Neuronal stem cell (in vitro differentiated cells): ENCODE measurements around the gene LVRN.
A peak's percentile ranks its signal among the peaks of the same experiment; 100 is the strongest.

Experiments
- DNase-seq: peaks from one replicate; pipeline ENCODE4 v3.0.0-alpha.2; 2013; ENCODE audit warnings: low spot score
- H2AFZ ChIP-seq: one replicate; pipeline ENCODE4 v1.6.1; 2013; ENCODE audit warnings: mild to moderate bottlenecking, low read length, inconsistent platforms
- H2AK5ac ChIP-seq: 2 replicates; pipeline ENCODE4 v1.6.1; 2013; ENCODE audit warnings: low read depth, mild to moderate bottlenecking, inconsistent platforms, low read length, moderate library complexity, mixed read lengths
- H2BK120ac ChIP-seq: 2 replicates; pipeline ENCODE4 v1.6.1; 2013; ENCODE audit warnings: low read depth, mild to moderate bottlenecking, inconsistent platforms, low read length, moderate library complexity, mixed read lengths
- H2BK12ac ChIP-seq: one replicate; pipeline ENCODE4 v1.6.1; 2013; ENCODE audit warnings: low read length, inconsistent platforms
- H2BK15ac ChIP-seq: 2 replicates; pipeline ENCODE4 v1.6.1; 2013; ENCODE audit warnings: mild to moderate bottlenecking, low read length, inconsistent platforms, mixed read lengths
- H2BK5ac ChIP-seq: one replicate; pipeline ENCODE4 v1.6.1; 2013; ENCODE audit warnings: inconsistent platforms, mild to moderate bottlenecking, low read length, moderate library complexity
- H3K14ac ChIP-seq: one replicate; pipeline ENCODE4 v1.6.1; 2013; ENCODE audit warnings: low read length, inconsistent platforms
- H3K18ac ChIP-seq: 2 replicates; pipeline ENCODE4 v1.6.1; 2013; ENCODE audit warnings: low read length, inconsistent platforms
- H3K23ac ChIP-seq: 2 replicates; pipeline ENCODE4 v1.6.1; 2013; ENCODE audit warnings: low read depth, mild to moderate bottlenecking, mixed read lengths, low read length, inconsistent platforms; ENCODE audit not compliant: poor library complexity
- H3K27ac ChIP-seq: replicated peaks from 3 replicates; pipeline ENCODE4 v1.5.1; 2013; ENCODE audit warnings: low read length, inconsistent platforms
- H3K27me3 ChIP-seq, 3 experiments: 2 replicates each; pipeline ENCODE4 v1.6.1; 2013; ENCODE audit warnings: low read length in 3 of 3, mild to moderate bottlenecking in 2 of 3, inconsistent platforms in 1 of 3, low read depth in 1 of 3, mixed read lengths in 1 of 3, moderate library complexity in 1 of 3; ENCODE audit not compliant: control insufficient read depth in 3 of 3, insufficient read depth in 3 of 3
- H3K36me3 ChIP-seq, 2 donors: replicated peaks in 1 of 2; 2 replicates each; pipeline ENCODE4 v1.6.1; 2013; ENCODE audit warnings: low read length in 2 of 2; ENCODE audit not compliant: control insufficient read depth in 2 of 2, insufficient read depth in 2 of 2
- H3K4ac ChIP-seq: 2 replicates; pipeline ENCODE4 v1.6.1; 2013; ENCODE audit warnings: inconsistent platforms, mild to moderate bottlenecking, low read length, moderate library complexity
- H3K4me1 ChIP-seq, 2 donors: 1 replicate in 1 of 2; 2 replicates in 1 of 2; pipeline ENCODE4 v1.6.1; 2013; ENCODE audit warnings: low read length in 2 of 2, low read depth in 1 of 2; ENCODE audit not compliant: control insufficient read depth in 2 of 2, insufficient read depth in 1 of 2
- H3K4me2 ChIP-seq: one replicate; pipeline ENCODE4 v1.6.1; 2013; ENCODE audit warnings: mild to moderate bottlenecking, low read length, inconsistent platforms; ENCODE audit not compliant: insufficient read depth, poor library complexity, severe bottlenecking
- H3K4me3 ChIP-seq, 2 donors: 2 replicates each; pipeline ENCODE4 v1.5.1; 2013; ENCODE audit warnings: low read length in 2 of 2, mild to moderate bottlenecking in 2 of 2, inconsistent platforms in 1 of 2, moderate library complexity in 1 of 2
- H3K79me1 ChIP-seq: one replicate; pipeline ENCODE4 v1.6.1; 2013; ENCODE audit warnings: low read depth, mild to moderate bottlenecking, inconsistent platforms, low read length, moderate library complexity
- H3K9ac ChIP-seq: one replicate; pipeline ENCODE4 v1.6.1; 2013; ENCODE audit warnings: mild to moderate bottlenecking, low read depth, low read length, inconsistent platforms; ENCODE audit not compliant: poor library complexity
- H3K9me3 ChIP-seq, 2 donors: replicated peaks in 1 of 2; 2 replicates each; pipeline versions ENCODE3 to v1.6.1; 2013; ENCODE audit warnings: low read length in 2 of 2, mild to moderate bottlenecking in 2 of 2, inconsistent platforms in 1 of 2, low read depth in 1 of 2, mixed read lengths in 1 of 2, moderate library complexity in 1 of 2; ENCODE audit not compliant: control insufficient read depth in 2 of 2, insufficient read depth in 1 of 2
- H4K8ac ChIP-seq: one replicate; pipeline ENCODE4 v1.6.1; 2013; ENCODE audit warnings: low read depth, mild to moderate bottlenecking, inconsistent platforms, low read length, moderate library complexity
- H4K91ac ChIP-seq: one replicate; pipeline ENCODE4 v1.6.1; 2013; ENCODE audit warnings: low read length, low read depth, mild to moderate bottlenecking, inconsistent platforms; ENCODE audit not compliant: poor library complexity
- WGBS, 2 donors: extraction: QIAGEN DNeasy Blood & Tissue Kit; methylation state at CpG; one replicate each; pipeline ENCODE4 v1.1.7; 2013; ENCODE audit warnings: missing lambda C conversion rate in 2 of 2, mixed read lengths in 1 of 2; ENCODE audit not compliant: insufficient read length in 2 of 2, insufficient replicate concordance in 1 of 2; ENCODE audit errors: extremely low coverage in 2 of 2; 5-methylcytosine and 5-hydroxymethylcytosine counted together

The LVRN gene

GRCh38 chr5:115968770-115969169 lies 6.5 kb downstream of the LVRN start:
- Histone ChIP-seq H2BK15ac (no peak overlapping the region), H2AK5ac (no peak overlapping the region), H3K4me1 (no peaks in the 10 kb centered on the region), H3K9ac (no peak overlapping the region), H4K91ac (no peak overlapping the region), H3K18ac (no peak overlapping the region), H2BK120ac (no peak overlapping the region), H2BK5ac (no peak overlapping the region), H3K23ac (no peak overlapping the region), H3K4me2 (no peak overlapping the region), H2AFZ (peak overlapping the region; percentile 36), H2BK12ac (no peak overlapping the region), H3K4ac (no peak overlapping the region), H3K9me3 (no peaks in the 10 kb centered on the region), H3K36me3 (no peaks in the 10 kb centered on the region), H3K27me3 (peaks cover 0 to 5% (median 0%) of the 10 kb centered on the region in 3 experiments), H3K14ac (no peak overlapping the region), H3K4me3 (no peak overlapping the region), H3K27ac (no peak overlapping the region), H4K8ac (no peak overlapping the region), H3K79me1 (no peaks in the 10 kb centered on the region)
- no CpG with 5 or more reads among the region's 2 CpGs for WGBS, 2 donors
- DNase-seq: no peak

- no peaks in the 10 kb centered on the region for H3K9me3 ChIP-seq
- H3K4me2 ChIP-seq: no peak overlapping the region
- no CpG with 5 or more reads among the region's 4 CpGs for WGBS, 2 donors
- no peak overlapping the region for H3K23ac ChIP-seq
- H2BK12ac ChIP-seq: no peak overlapping the region
- no peak for DNase-seq
- no peak overlapping the region for H3K4me3 ChIP-seq
- H3K9ac ChIP-seq: no peak overlapping the region
- H3K36me3 ChIP-seq: no peaks in the 10 kb centered on the region
- no peak overlapping the region for H3K14ac ChIP-seq
- no peaks in the 10 kb centered on the region for H3K27me3 ChIP-seq
- H2AK5ac ChIP-seq: no peak overlapping the region
- H2BK120ac ChIP-seq: no peak overlapping the region
- H2BK15ac ChIP-seq: no peak overlapping the region
- H3K18ac ChIP-seq: no peak overlapping the region
- H2AFZ ChIP-seq: no peak overlapping the region
- no peak overlapping the region for H4K8ac ChIP-seq
- no peak overlapping the region for H2BK5ac ChIP-seq
- no peaks in the 10 kb centered on the region for H3K79me1 ChIP-seq
- H3K4me1 ChIP-seq: no peaks in the 10 kb centered on the region
- no peak overlapping the region for H4K91ac ChIP-seq
- H3K4ac ChIP-seq: no peak overlapping the region
- no peak overlapping the region for H3K27ac ChIP-seq
These were observed 14.8 kb downstream of the LVRN start for GRCh38 chr5:115977096-115977495.

- H3K4me3 ChIP-seq: no peak overlapping the region
- H3K79me1 ChIP-seq: no peaks in the 10 kb centered on the region
- H2AFZ ChIP-seq: no peak overlapping the region
- no peaks in the 10 kb centered on the region for H3K27me3 ChIP-seq
- no peak overlapping the region for H3K4ac ChIP-seq
- H3K27ac ChIP-seq: no peak overlapping the region
- no CpG with 5 or more reads among the region's 2 CpGs for WGBS, 2 donors
- H2BK12ac ChIP-seq: no peak overlapping the region
- no peak overlapping the region for H2BK120ac ChIP-seq
- no peak overlapping the region for H4K8ac ChIP-seq
- H2BK15ac ChIP-seq: no peak overlapping the region
- DNase-seq: no peak
- no peak overlapping the region for H3K14ac ChIP-seq
- H3K18ac ChIP-seq: no peak overlapping the region
- no peaks in the 10 kb centered on the region for H3K4me1 ChIP-seq
- no peaks in the 10 kb centered on the region for H3K36me3 ChIP-seq
- H2AK5ac ChIP-seq: no peak overlapping the region
- no peak overlapping the region for H2BK5ac ChIP-seq
- no peaks in the 10 kb centered on the region for H3K9me3 ChIP-seq
- no peak overlapping the region for H3K4me2 ChIP-seq
- no peak overlapping the region for H4K91ac ChIP-seq
- no peak overlapping the region for H3K9ac ChIP-seq
- H3K23ac ChIP-seq: no peak overlapping the region
These were observed 15.7 kb downstream of the LVRN start for GRCh38 chr5:115977988-115978387.

GRCh38 chr5:115978779-115979178 lies 16.5 kb downstream of the LVRN start:
- Histone ChIP-seq H3K18ac (no peak overlapping the region), H3K14ac (no peak overlapping the region), H3K27ac (no peak overlapping the region), H2AK5ac (no peak overlapping the region), H2BK120ac (no peak overlapping the region), H3K9me3 (no peaks in the 10 kb centered on the region), H2BK15ac (no peak overlapping the region), H2BK5ac (no peak overlapping the region), H3K9ac (no peak overlapping the region), H3K4me1 (no peaks in the 10 kb centered on the region), H3K27me3 (no peaks in the 10 kb centered on the region), H4K8ac (no peak overlapping the region), H3K36me3 (no peaks in the 10 kb centered on the region), H2AFZ (no peak overlapping the region), H3K79me1 (no peaks in the 10 kb centered on the region), H3K4me3 (no peak overlapping the region), H3K4ac (no peak overlapping the region), H3K4me2 (no peak overlapping the region), H2BK12ac (no peak overlapping the region), H4K91ac (no peak overlapping the region), H3K23ac (no peak overlapping the region)
- WGBS, 2 donors: no CpG with 5 or more reads among the region's 2 CpGs
- DNase-seq: no peak
